Suprapubic skin (tissue), 4 donors: Measurements from ENCODE around the gene GPR176. TPM values are rescaled to one million over a fixed set of nuclear protein-coding genes. Genes with fewer than 3 reads are reported as not detected.

ENCODE experiments used
- DNase-seq, 2 donors: peaks; one replicate each; pipeline ENCODE4 v3.0.0-alpha.2; 2019; ENCODE audit warnings: low spot score in 2 of 2
- H3K27ac ChIP-seq: fragments of 200-600 bp; sonication (generic); one replicate; pipeline ENCODE4 v1.5.1; 2019
- H3K27me3 ChIP-seq: fragments of 200-600 bp; sonication (generic); one replicate; pipeline ENCODE4 v1.5.1; 2019
- H3K36me3 ChIP-seq: fragments of 200-600 bp; sonication (generic); one replicate; pipeline ENCODE4 v1.5.1; 2019
- H3K4me1 ChIP-seq: fragments of 200-600 bp; sonication (generic); one replicate; pipeline ENCODE4 v1.5.1; 2019
- H3K4me3 ChIP-seq: fragments of 200-600 bp; sonication (generic); one replicate; pipeline ENCODE4 v1.5.1; 2019; ENCODE audit warnings: mild to moderate bottlenecking
- H3K9me3 ChIP-seq: fragments of 200-600 bp; sonication (generic); one replicate; pipeline ENCODE4 v1.5.1; 2019
- EP300 ChIP-seq: sonication (generic); formaldehyde crosslinking; IDR thresholded peaks from one replicate; pipeline ENCODE4 v1.6.1; 2017; ENCODE audit warnings: antibody characterized with exemption
- POLR2A ChIP-seq, 2 donors: fragments of 450-650 bp; IDR thresholded peaks; one replicate each; pipeline ENCODE4 v1.6.1; 2017; ENCODE audit warnings: antibody characterized with exemption in 2 of 2, mild to moderate bottlenecking in 2 of 2, moderate library complexity in 2 of 2
- POLR2AphosphoS5 ChIP-seq, 3 donors: sonication (generic); formaldehyde crosslinking; IDR thresholded peaks; one replicate each; pipeline ENCODE4 v1.6.1; 2017; ENCODE audit warnings: antibody characterized with exemption in 3 of 3
- WGBS: methylation state at CpG from one replicate; pipeline ENCODE4 v1.1.5; 2018; 5-methylcytosine and 5-hydroxymethylcytosine counted together
- total RNA-seq, 4 donors: library from RNA; depleted of rRNA; stranded (reverse); fragments of >200 nt; gene quantifications; one replicate each; pipeline ENCODE4 v1.1.0, GENCODE V29; 2016
- TF ChIP-seq, protein P1 (sequence below), 2 donors: fragments of 200-600 bp in 1 of 2; fragments of 450-650 bp in 1 of 2; sonication (generic) in 1 of 2; IDR thresholded peaks; one replicate each; pipeline ENCODE4 v1.5.1; 2016 to 2019; ENCODE audit warnings: antibody characterized with exemption in 2 of 2, mild to moderate bottlenecking in 1 of 2, moderate library complexity in 1 of 2

GPR176 gene
- total RNA-seq, 4 donors from 2014 or later, result 1.3 to 4.2 (median 2.1) TPM

GRCh38 chr15:39942101-39942752 lies 22.2 kb upstream of the GPR176 start:
- 70% methylated on average over 3 of the region's 3 CpGs for WGBS
- Histone ChIP-seq H3K4me1 (peaks cover 7% of the 10 kb centered on the region), H3K4me3 (no peak overlapping the region), H3K9me3 (no peaks in the 10 kb centered on the region), H3K36me3 (peaks cover 45% of the 10 kb centered on the region), H3K27me3 (no peaks in the 10 kb centered on the region), H3K27ac (no peak overlapping the region)
- no peak for TF ChIP-seq POLR2AphosphoS5 (IDR thresholded peaks at IDR 0.05)
- TF ChIP-seq POLR2A (IDR thresholded peaks at IDR 0.05), result no peak
- TF ChIP-seq, protein P1, sequence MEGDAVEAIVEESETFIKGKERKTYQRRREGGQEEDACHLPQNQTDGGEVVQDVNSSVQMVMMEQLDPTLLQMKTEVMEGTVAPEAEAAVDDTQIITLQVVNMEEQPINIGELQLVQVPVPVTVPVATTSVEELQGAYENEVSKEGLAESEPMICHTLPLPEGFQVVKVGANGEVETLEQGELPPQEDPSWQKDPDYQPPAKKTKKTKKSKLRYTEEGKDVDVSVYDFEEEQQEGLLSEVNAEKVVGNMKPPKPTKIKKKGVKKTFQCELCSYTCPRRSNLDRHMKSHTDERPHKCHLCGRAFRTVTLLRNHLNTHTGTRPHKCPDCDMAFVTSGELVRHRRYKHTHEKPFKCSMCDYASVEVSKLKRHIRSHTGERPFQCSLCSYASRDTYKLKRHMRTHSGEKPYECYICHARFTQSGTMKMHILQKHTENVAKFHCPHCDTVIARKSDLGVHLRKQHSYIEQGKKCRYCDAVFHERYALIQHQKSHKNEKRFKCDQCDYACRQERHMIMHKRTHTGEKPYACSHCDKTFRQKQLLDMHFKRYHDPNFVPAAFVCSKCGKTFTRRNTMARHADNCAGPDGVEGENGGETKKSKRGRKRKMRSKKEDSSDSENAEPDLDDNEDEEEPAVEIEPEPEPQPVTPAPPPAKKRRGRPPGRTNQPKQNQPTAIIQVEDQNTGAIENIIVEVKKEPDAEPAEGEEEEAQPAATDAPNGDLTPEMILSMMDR (IDR thresholded peaks at IDR 0.05), result no peak
- no peak for TF ChIP-seq EP300
- no peak for DNase-seq

- H3K9me3 ChIP-seq, result no peaks in the 10 kb centered on the region
- no peak overlapping the region for H3K4me3 ChIP-seq
- no peaks in the 10 kb centered on the region for H3K27me3 ChIP-seq
- H3K27ac ChIP-seq, result no peak overlapping the region
- TF ChIP-seq EP300 (no peak), POLR2AphosphoS5 (IDR thresholded peaks at IDR 0.05) (no peak), POLR2A (IDR thresholded peaks at IDR 0.05) (no peak)
- TF ChIP-seq, protein P1 (IDR thresholded peaks at IDR 0.05), result no peak
- 70% methylated on average over 6 of the region's 6 CpGs for WGBS
- DNase-seq, result no peak
- H3K4me1 ChIP-seq, result peaks cover 27% of the 10 kb centered on the region
- H3K36me3 ChIP-seq, result peaks cover 22% of the 10 kb centered on the region
Observed at GRCh38 chr15:39939487-39940452, 19.7 kb upstream of the GPR176 start.

- Histone ChIP-seq H3K4me1 (peaks cover 34% of the 10 kb centered on the region), H3K27ac (no peak overlapping the region), H3K27me3 (no peaks in the 10 kb centered on the region), H3K36me3 (peaks cover 9% of the 10 kb centered on the region), H3K4me3 (no peak overlapping the region), H3K9me3 (no peaks in the 10 kb centered on the region)
- TF ChIP-seq EP300, result no peak
- no peak for TF ChIP-seq POLR2A (IDR thresholded peaks at IDR 0.05)
- TF ChIP-seq, protein P1 (IDR thresholded peaks at IDR 0.05), result no peak
- TF ChIP-seq POLR2AphosphoS5 (IDR thresholded peaks at IDR 0.05), result no peak
- 86% methylated on average over 5 of the region's 5 CpGs for WGBS
- DNase-seq, result no peak
Observed at GRCh38 chr15:39937696-39938095, 17.6 kb upstream of the GPR176 start.

DNA sequence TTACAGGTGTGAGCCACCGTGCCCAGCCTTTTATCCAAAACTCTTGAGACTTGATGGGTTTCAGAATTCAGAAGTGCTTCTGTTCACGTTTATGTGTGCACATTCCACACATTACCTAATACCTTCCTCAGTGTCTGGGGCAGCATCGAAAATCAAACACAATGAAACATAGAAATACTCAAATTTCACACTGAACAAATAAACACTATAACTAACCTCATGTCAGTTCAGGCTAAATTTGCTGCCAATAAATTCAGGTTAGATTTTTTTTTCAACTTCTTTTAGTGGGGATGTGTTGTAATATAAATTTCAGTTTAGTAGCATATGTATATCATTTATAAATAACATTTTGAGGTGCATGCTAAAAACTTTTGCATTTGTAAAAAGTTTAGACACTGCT lies 16.6 kb upstream of the GPR176 start:
- DNase-seq, result no peak
- TF ChIP-seq POLR2AphosphoS5 (IDR thresholded peaks at IDR 0.05) (no peak), POLR2A (IDR thresholded peaks at IDR 0.05) (no peak), EP300 (no peak)
- TF ChIP-seq, protein P1 (IDR thresholded peaks at IDR 0.05), result no peak
- Histone ChIP-seq H3K36me3 (peaks cover 6% of the 10 kb centered on the region), H3K27me3 (no peaks in the 10 kb centered on the region), H3K9me3 (no peaks in the 10 kb centered on the region), H3K4me3 (no peak overlapping the region), H3K27ac (no peak overlapping the region), H3K4me1 (peaks cover 34% of the 10 kb centered on the region)
- 75% methylated on average over 3 of the region's 3 CpGs for WGBS

DNA sequence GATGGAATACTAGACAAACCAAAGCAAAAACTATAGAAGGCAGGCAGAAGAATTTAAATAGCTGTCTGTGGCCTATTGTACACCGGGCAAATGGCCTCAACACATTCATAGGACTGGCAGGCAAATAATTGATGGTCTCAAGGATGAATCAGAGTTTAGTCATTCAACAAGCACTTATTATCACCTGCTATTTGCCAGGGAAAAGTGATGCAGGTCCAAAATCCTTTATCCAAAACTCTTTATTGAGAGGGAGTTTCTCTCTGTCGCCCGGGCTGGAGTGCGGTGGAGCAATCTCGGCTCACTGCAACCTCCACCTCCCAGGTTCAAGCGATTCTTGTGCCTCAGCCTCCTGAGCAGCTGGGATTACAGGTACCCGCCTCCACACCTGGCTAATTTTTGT lies 16.1 kb upstream of the GPR176 start:
- Histone ChIP-seq H3K4me1 (peaks cover 34% of the 10 kb centered on the region), H3K27ac (no peak overlapping the region), H3K4me3 (no peak overlapping the region), H3K27me3 (no peaks in the 10 kb centered on the region), H3K36me3 (peaks cover 6% of the 10 kb centered on the region), H3K9me3 (no peaks in the 10 kb centered on the region)
- no peak for DNase-seq
- WGBS, result 92% methylated on average over 7 of the region's 7 CpGs
- TF ChIP-seq POLR2AphosphoS5 (IDR thresholded peaks at IDR 0.05), result no peak
- TF ChIP-seq, protein P1 (IDR thresholded peaks at IDR 0.05), result no peak
